Astrocyte (in vitro differentiated cells and primary cell): ENCODE results near the gene HECTD4. TPM values are rescaled to one million over a fixed set of nuclear protein-coding genes. Genes with fewer than 3 reads are reported as not detected.

Experiments used
- DNase-seq: peaks from one replicate; pipeline ENCODE4 v3.0.0-alpha.2; 2010; ENCODE audit warnings: low read depth
- FAIRE-seq: peaks from 2 replicates; lab custom pipeline; 2011; peaks lifted over from hg19 to GRCh38; lab: Jason Lieb, UNC
- H2AFZ ChIP-seq: 2 replicates; pipeline ENCODE4 v1.6.0; 2012; ENCODE audit warnings: low read depth, low read length, inconsistent platforms
- H3K27ac ChIP-seq: 2 replicates; pipeline ENCODE4 v1.5.1; 2011; ENCODE audit warnings: low read depth, low read length, inconsistent platforms
- H3K27me3 ChIP-seq: 2 replicates; pipeline ENCODE4 v1.6.0; 2011; ENCODE audit warnings: low read length, inconsistent platforms; ENCODE audit not compliant: insufficient read depth
- H3K36me3 ChIP-seq: 2 replicates; pipeline ENCODE4 v1.5.1; 2011; ENCODE audit warnings: low read length, inconsistent platforms; ENCODE audit not compliant: insufficient read depth
- H3K4me1 ChIP-seq: 2 replicates; pipeline ENCODE4 v1.5.1; 2011; ENCODE audit warnings: low read length, inconsistent platforms; ENCODE audit not compliant: insufficient read depth
- H3K4me2 ChIP-seq: 2 replicates; pipeline ENCODE4 v1.6.0; 2012; ENCODE audit warnings: low read length, inconsistent platforms
- H3K4me3 ChIP-seq: 2 replicates; pipeline ENCODE4 v1.5.1; 2011; ENCODE audit warnings: low read depth, mild to moderate bottlenecking, low read length, inconsistent platforms; ENCODE audit not compliant: insufficient read depth
- H3K79me2 ChIP-seq: 2 replicates; pipeline ENCODE4 v1.6.0; 2012; ENCODE audit warnings: mild to moderate bottlenecking, low read length, inconsistent platforms; ENCODE audit not compliant: insufficient read depth
- H3K9ac ChIP-seq: 2 replicates; pipeline ENCODE4 v1.6.0; 2012; ENCODE audit warnings: mild to moderate bottlenecking, low read length, inconsistent platforms
- H3K9me3 ChIP-seq: 2 replicates; pipeline ENCODE4 v1.5.1; 2012; ENCODE audit warnings: low read depth, mild to moderate bottlenecking, low read length, inconsistent platforms; ENCODE audit not compliant: insufficient read depth
- H4K20me1 ChIP-seq: 2 replicates; pipeline ENCODE4 v1.6.0; 2012; ENCODE audit warnings: low read length, inconsistent platforms; ENCODE audit not compliant: insufficient read depth
- H3K27ac Mint-ChIP-seq: one replicate; pipeline ENCODE4 v1.8.0; 2021; ENCODE audit warnings: mild to moderate bottlenecking, mixed read lengths; ENCODE audit not compliant: unreplicated experiment
- H3K27me3 Mint-ChIP-seq: one replicate; pipeline ENCODE4 v1.8.0; 2021; ENCODE audit warnings: low read depth, mixed read lengths; ENCODE audit not compliant: unreplicated experiment
- H3K36me3 Mint-ChIP-seq: one replicate; pipeline ENCODE4 v1.8.0; 2021; ENCODE audit warnings: low read depth, mixed read lengths; ENCODE audit not compliant: unreplicated experiment
- H3K4me1 Mint-ChIP-seq: one replicate; pipeline ENCODE4 v1.8.0; 2021; ENCODE audit warnings: low read depth, mixed read lengths; ENCODE audit not compliant: unreplicated experiment
- H3K4me3 Mint-ChIP-seq: one replicate; pipeline ENCODE4 v1.8.0; 2021; ENCODE audit warnings: mild to moderate bottlenecking, moderate library complexity, mixed read lengths; ENCODE audit not compliant: unreplicated experiment
- H3K9me3 Mint-ChIP-seq: one replicate; pipeline ENCODE4 v1.8.0; 2021; ENCODE audit warnings: mild to moderate bottlenecking, mixed read lengths; ENCODE audit not compliant: unreplicated experiment
- EZH2 ChIP-seq: IDR thresholded peaks from 2 replicates; pipeline ENCODE4 v1.6.1; 2012; ENCODE audit warnings: mild to moderate bottlenecking, low read length, inconsistent platforms; ENCODE audit not compliant: insufficient read depth
- total RNA-seq: library from RNA; stranded (reverse); gene quantifications from 2 replicates; pipeline ENCODE4 v1.2.1, GENCODE V29; 2021
- TF ChIP-seq, protein P1 (sequence below): IDR thresholded peaks from 2 replicates; pipeline ENCODE4 v1.5.1; 2011; ENCODE audit warnings: low read depth, mild to moderate bottlenecking, inconsistent platforms, low read length, moderate library complexity; ENCODE audit not compliant: insufficient read depth

HECTD4 gene
- total RNA-seq, 1 donor from 2014 or later: 38.9 TPM

DNA sequence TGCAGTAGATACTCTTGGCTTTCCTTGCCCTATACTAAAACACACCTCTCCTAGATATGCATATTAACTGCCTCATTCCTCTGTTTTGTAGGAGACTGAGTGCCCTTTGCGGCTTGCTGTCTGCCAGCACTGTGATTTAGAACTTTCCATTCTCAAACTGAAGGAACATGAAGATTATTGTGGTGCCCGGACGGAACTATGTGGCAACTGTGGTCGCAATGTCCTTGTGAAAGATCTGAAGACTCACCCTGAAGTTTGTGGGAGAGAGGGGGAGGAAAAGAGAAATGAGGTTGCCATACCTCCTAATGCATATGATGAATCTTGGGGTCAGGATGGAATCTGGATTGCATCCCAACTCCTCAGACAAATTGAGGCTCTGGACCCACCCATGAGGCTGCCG, 241.5 kb downstream of the HECTD4 start:
- peaks cover 47% of the 10 kb centered on the region for H3K36me3 ChIP-seq
- H3K9me3 Mint-ChIP-seq: no peaks in the 10 kb centered on the region
- no peaks in the 10 kb centered on the region for H4K20me1 ChIP-seq
- no peak overlapping the region for H3K4me3 ChIP-seq
- no peak overlapping the region for H3K27ac ChIP-seq
- H3K79me2 ChIP-seq: no peaks in the 10 kb centered on the region
- DNase-seq: no peak
- FAIRE-seq: no peak
- H3K4me1 ChIP-seq: no peaks in the 10 kb centered on the region
- no peak overlapping the region for H2AFZ ChIP-seq
- H3K4me2 ChIP-seq: no peak overlapping the region
- no peak overlapping the region for H3K4me3 Mint-ChIP-seq
- no peaks in the 10 kb centered on the region for H3K9me3 ChIP-seq
- H3K27me3 ChIP-seq: no peaks in the 10 kb centered on the region
- no peaks in the 10 kb centered on the region for H3K4me1 Mint-ChIP-seq
- TF ChIP-seq, protein P1, sequence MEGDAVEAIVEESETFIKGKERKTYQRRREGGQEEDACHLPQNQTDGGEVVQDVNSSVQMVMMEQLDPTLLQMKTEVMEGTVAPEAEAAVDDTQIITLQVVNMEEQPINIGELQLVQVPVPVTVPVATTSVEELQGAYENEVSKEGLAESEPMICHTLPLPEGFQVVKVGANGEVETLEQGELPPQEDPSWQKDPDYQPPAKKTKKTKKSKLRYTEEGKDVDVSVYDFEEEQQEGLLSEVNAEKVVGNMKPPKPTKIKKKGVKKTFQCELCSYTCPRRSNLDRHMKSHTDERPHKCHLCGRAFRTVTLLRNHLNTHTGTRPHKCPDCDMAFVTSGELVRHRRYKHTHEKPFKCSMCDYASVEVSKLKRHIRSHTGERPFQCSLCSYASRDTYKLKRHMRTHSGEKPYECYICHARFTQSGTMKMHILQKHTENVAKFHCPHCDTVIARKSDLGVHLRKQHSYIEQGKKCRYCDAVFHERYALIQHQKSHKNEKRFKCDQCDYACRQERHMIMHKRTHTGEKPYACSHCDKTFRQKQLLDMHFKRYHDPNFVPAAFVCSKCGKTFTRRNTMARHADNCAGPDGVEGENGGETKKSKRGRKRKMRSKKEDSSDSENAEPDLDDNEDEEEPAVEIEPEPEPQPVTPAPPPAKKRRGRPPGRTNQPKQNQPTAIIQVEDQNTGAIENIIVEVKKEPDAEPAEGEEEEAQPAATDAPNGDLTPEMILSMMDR: no peak
- no peak for TF ChIP-seq EZH2
- no peak overlapping the region for H3K27ac Mint-ChIP-seq
- H3K9ac ChIP-seq: no peak overlapping the region
- no peaks in the 10 kb centered on the region for H3K27me3 Mint-ChIP-seq
- peaks cover 14% of the 10 kb centered on the region for H3K36me3 Mint-ChIP-seq

DNA sequence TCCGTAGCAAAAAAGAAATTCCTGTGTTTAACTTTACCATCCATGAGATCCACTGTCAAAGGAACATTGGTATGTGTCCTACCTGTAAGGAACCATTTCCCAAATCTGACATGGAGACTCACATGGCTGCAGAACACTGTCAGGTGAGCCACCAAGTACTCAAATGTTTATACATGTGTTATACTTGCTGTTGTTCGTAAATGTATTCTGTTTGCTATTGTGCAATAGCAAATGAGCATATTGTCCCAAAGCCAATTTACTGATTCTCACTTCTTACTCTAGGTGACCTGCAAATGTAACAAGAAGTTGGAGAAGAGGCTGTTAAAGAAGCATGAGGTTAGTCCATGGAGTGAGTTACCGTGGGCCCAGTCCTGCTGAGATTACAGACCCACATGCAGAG, 247.5 kb downstream of the HECTD4 start:
- Mint-ChIP-seq H3K27ac (no peak overlapping the region), H3K4me3 (no peak overlapping the region), H3K9me3 (no peaks in the 10 kb centered on the region), H3K4me1 (peaks cover 2% of the 10 kb centered on the region), H3K27me3 (no peaks in the 10 kb centered on the region), H3K36me3 (peaks cover 6% of the 10 kb centered on the region)
- Histone ChIP-seq H4K20me1 (peaks cover 12% of the 10 kb centered on the region), H3K9me3 (no peaks in the 10 kb centered on the region), H3K27ac (no peak overlapping the region), H3K4me1 (no peaks in the 10 kb centered on the region), H3K36me3 (peaks cover 32% of the 10 kb centered on the region), H3K9ac (no peak overlapping the region), H2AFZ (no peak overlapping the region), H3K4me2 (no peak overlapping the region), H3K4me3 (no peak overlapping the region), H3K79me2 (peaks cover 19% of the 10 kb centered on the region), H3K27me3 (no peaks in the 10 kb centered on the region)
- no peak for TF ChIP-seq EZH2
- TF ChIP-seq, protein P1: no peak
- no peak for FAIRE-seq
- DNase-seq: no peak

DNA sequence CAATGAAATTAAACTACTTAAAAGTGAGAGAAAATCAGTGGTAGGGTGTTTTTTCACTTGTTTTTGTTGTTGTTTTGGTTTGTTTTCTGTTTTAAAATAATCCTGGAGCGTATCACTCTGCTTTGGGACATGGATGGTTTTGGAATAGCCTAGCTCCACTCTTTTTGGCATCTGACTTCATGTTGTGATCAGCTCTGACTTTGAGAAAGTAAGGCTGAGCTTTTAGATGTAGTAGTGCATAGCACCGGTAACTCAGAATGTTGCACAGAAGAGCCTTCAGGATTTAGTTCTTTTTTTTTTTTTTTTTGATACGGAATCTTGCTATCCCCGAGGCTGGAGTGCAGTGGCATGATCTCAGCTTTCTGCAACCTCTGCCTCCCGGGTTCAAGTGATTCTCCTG, 248.8 kb downstream of the HECTD4 start:
- Mint-ChIP-seq H3K4me1 (peaks cover 6% of the 10 kb centered on the region), H3K27me3 (no peaks in the 10 kb centered on the region), H3K27ac (no peak overlapping the region), H3K36me3 (peaks cover 6% of the 10 kb centered on the region), H3K4me3 (no peak overlapping the region), H3K9me3 (no peaks in the 10 kb centered on the region)
- DNase-seq (no peak), FAIRE-seq (no peak)
- Histone ChIP-seq H3K9me3 (no peaks in the 10 kb centered on the region), H3K27me3 (no peaks in the 10 kb centered on the region), H3K79me2 (peaks cover 31% of the 10 kb centered on the region), H3K4me1 (no peaks in the 10 kb centered on the region), H4K20me1 (peaks cover 12% of the 10 kb centered on the region), H3K4me2 (no peak overlapping the region), H3K36me3 (peaks cover 24% of the 10 kb centered on the region), H2AFZ (no peak overlapping the region), H3K27ac (no peak overlapping the region), H3K4me3 (no peak overlapping the region), H3K9ac (no peak overlapping the region)
- TF ChIP-seq EZH2: no peak
- TF ChIP-seq, protein P1: no peak
